SJCRH30 (cell line): ENCODE results near the gene F10. TPM values are rescaled to one million over a fixed set of nuclear protein-coding genes. Genes with fewer than 3 reads are reported as not detected.
"Not testable (repeated sequence)": the region's sequence is repeated elsewhere in the genome, so short reads cannot be mapped to it uniquely, and the experiment has no call there.

Experiments used
- DNase-seq, 2 experiments: peaks; one replicate each; pipeline ENCODE4 v3.0.0-alpha.2; 2015 to 2020
- H3K27ac ChIP-seq: fragments of 250-450 bp; sonication (Bioruptor Pico); 2 replicates; pipeline ENCODE4 v1.5.1; 2020; ENCODE audit warnings: mild to moderate bottlenecking, moderate library complexity
- H3K27me3 ChIP-seq: fragments of 250-450 bp; sonication (Bioruptor Pico); 2 replicates; pipeline ENCODE4 v1.5.1; 2020; ENCODE audit warnings: mild to moderate bottlenecking, moderate library complexity
- H3K36me3 ChIP-seq: fragments of 250-450 bp; sonication (Bioruptor Pico); 2 replicates; pipeline ENCODE4 v1.5.1; 2020; ENCODE audit warnings: mild to moderate bottlenecking, moderate library complexity
- H3K4me1 ChIP-seq: fragments of 250-450 bp; sonication (Bioruptor Pico); 2 replicates; pipeline ENCODE4 v1.5.1; 2020; ENCODE audit warnings: mild to moderate bottlenecking, moderate library complexity
- H3K4me3 ChIP-seq: fragments of 250-450 bp; sonication (Bioruptor Pico); 2 replicates; pipeline ENCODE4 v1.5.1; 2020; ENCODE audit warnings: mild to moderate bottlenecking, moderate library complexity
- H3K9me3 ChIP-seq: fragments of 250-450 bp; sonication (Bioruptor Pico); replicated peaks from 2 replicates; pipeline ENCODE4 v1.5.1; 2020; ENCODE audit warnings: mild to moderate bottlenecking, moderate library complexity
- total RNA-seq: library from RNA; depleted of rRNA; stranded (reverse); fragments of >200 nt; shearing (Covaris generic); gene quantifications from 2 replicates; pipeline ENCODE4 v1.2.3, GENCODE V29; 2014

Gene F10
- total RNA-seq, 1 experiment from 2014 or later: 0.16 TPM

- DNase-seq: no peak
Measured at GRCh38 chr13:113103646-113104045, 19.0 kb upstream of the F10 start.

GRCh38 chr13:113105032-113105920, 17.3 kb upstream of the F10 start, which contains the start of gene F7:
TSS of gene F7 (plus strand) at chr13:113105791. CDS start at chr13:113105842, 51 bp downstream.
- Histone ChIP-seq H3K9me3 (no peaks in the 10 kb centered on the region), H3K4me3 (no peak within 1 kb of the TSS), H3K4me1 (no peaks in the 10 kb centered on the region), H3K36me3 (no peaks in the 10 kb centered on the region), H3K27me3 (no peaks in the 10 kb centered on the region; the same call in 1 of the 2 replicates), H3K27ac (no peak within 1 kb of the TSS)
- no peak for DNase-seq

More at GRCh38 chr13:113103646-113104045, 19.0 kb upstream of the F10 start:
- H3K4me3 ChIP-seq: no peak overlapping the region
- H3K27ac ChIP-seq: no peak overlapping the region
- no peaks in the 10 kb centered on the region for H3K36me3 ChIP-seq
- no peaks in the 10 kb centered on the region; the same call in 1 of the 2 replicates for H3K27me3 ChIP-seq
- no peaks in the 10 kb centered on the region for H3K9me3 ChIP-seq
- 0 out of 2 replicates have a peak, but pooled peaks cover 1% of the 10 kb centered on the region for H3K4me1 ChIP-seq

GRCh38 chr13:113105921-113106452, 16.6 kb upstream of the F10 start:
- no peaks in the 10 kb centered on the region for H3K27me3 ChIP-seq
- no peaks in the 10 kb centered on the region for H3K36me3 ChIP-seq
- no peak overlapping the region for H3K27ac ChIP-seq
- no peaks in the 10 kb centered on the region for H3K4me1 ChIP-seq
- H3K9me3 ChIP-seq: no peaks in the 10 kb centered on the region
- DNase-seq: no peak
- H3K4me3 ChIP-seq: no peak overlapping the region

GRCh38 chr13:113106711-113107351, 15.8 kb upstream of the F10 start:
- no peak for DNase-seq
- Histone ChIP-seq H3K4me3 (no peak overlapping the region), H3K4me1 (no peaks in the 10 kb centered on the region), H3K36me3 (no peaks in the 10 kb centered on the region), H3K9me3 (no peaks in the 10 kb centered on the region), H3K27ac (no peak overlapping the region), H3K27me3 (no peaks in the 10 kb centered on the region)

- H3K4me3 ChIP-seq, DNase-seq, H3K36me3 ChIP-seq, H3K4me1 ChIP-seq, H3K9me3 ChIP-seq, H3K27ac ChIP-seq, H3K27me3 ChIP-seq: not testable (repeated sequence)
Measured at GRCh38 chr13:113108521-113108920, 14.1 kb upstream of the F10 start.

- Histone ChIP-seq H3K4me1 (no peaks in the 10 kb centered on the region), H3K36me3 (no peaks in the 10 kb centered on the region), H3K27ac (no peak overlapping the region), H3K27me3 (no peaks in the 10 kb centered on the region), H3K9me3 (no peaks in the 10 kb centered on the region), H3K4me3 (no peak overlapping the region)
- no peak for DNase-seq
Measured at GRCh38 chr13:113109151-113110047, 13.2 kb upstream of the F10 start.

- H3K36me3 ChIP-seq: no peaks in the 10 kb centered on the region
- no peaks in the 10 kb centered on the region for H3K27me3 ChIP-seq
- no peaks in the 10 kb centered on the region for H3K9me3 ChIP-seq
- H3K4me3 ChIP-seq: no peak overlapping the region
- no peak overlapping the region for H3K27ac ChIP-seq
- H3K4me1 ChIP-seq: no peaks in the 10 kb centered on the region
- DNase-seq: no peak
Measured at GRCh38 chr13:113110048-113110851, 12.3 kb upstream of the F10 start.

GRCh38 chr13:113110852-113111315, 11.7 kb upstream of the F10 start:
- H3K4me1 ChIP-seq: no peaks in the 10 kb centered on the region
- no peak overlapping the region for H3K27ac ChIP-seq
- no peaks in the 10 kb centered on the region for H3K9me3 ChIP-seq
- DNase-seq: no peak
- H3K27me3 ChIP-seq: no peaks in the 10 kb centered on the region
- no peaks in the 10 kb centered on the region for H3K36me3 ChIP-seq
- H3K4me3 ChIP-seq: no peak overlapping the region

- H3K4me3 ChIP-seq, DNase-seq, H3K36me3 ChIP-seq, H3K4me1 ChIP-seq, H3K9me3 ChIP-seq, H3K27ac ChIP-seq, H3K27me3 ChIP-seq: not testable (repeated sequence)
Measured at GRCh38 chr13:113111821-113112220, 10.8 kb upstream of the F10 start.

GRCh38 chr13:113112475-113112874, 10.1 kb upstream of the F10 start:
- not testable (repeated sequence) for H3K9me3 ChIP-seq, H3K4me3 ChIP-seq, H3K36me3 ChIP-seq, H3K27ac ChIP-seq, H3K27me3 ChIP-seq, H3K4me1 ChIP-seq, DNase-seq

GRCh38 chr13:113112893-113113845, 9.4 kb upstream of the F10 start:
- Histone ChIP-seq H3K27ac (no peak overlapping the region), H3K4me1 (no peaks in the 10 kb centered on the region), H3K36me3 (no peaks in the 10 kb centered on the region), H3K9me3 (no peaks in the 10 kb centered on the region), H3K4me3 (no peak overlapping the region), H3K27me3 (no peaks in the 10 kb centered on the region)
- DNase-seq: no peak

- DNase-seq: peak in 1 of 2 experiments; percentile 0
- no peak overlapping the region for H3K27ac ChIP-seq
- no peaks in the 10 kb centered on the region for H3K4me1 ChIP-seq
- H3K4me3 ChIP-seq: no peak overlapping the region
- H3K9me3 ChIP-seq: no peaks in the 10 kb centered on the region
- no peaks in the 10 kb centered on the region for H3K27me3 ChIP-seq
- H3K36me3 ChIP-seq: no peaks in the 10 kb centered on the region
Measured at GRCh38 chr13:113113846-113114271, 8.7 kb upstream of the F10 start.
